GM23338 (cell line): ENCODE results near the gene ADAP1. TPM values are rescaled to one million over a fixed set of nuclear protein-coding genes. Genes with fewer than 3 reads are reported as not detected.
A peak's percentile ranks its signal among the peaks of the same experiment; 100 is the strongest.

Experiments
- ATAC-seq: fragments of 200-7000 bp; cut with Tn5 transposase; 3 replicates; pipeline ENCODE4 v1.9.1; 2020
- DNase-seq: peaks from one replicate; pipeline ENCODE4 v3.0.0-alpha.2; 2015; ENCODE audit warnings: low spot score
- H2AFZ ChIP-seq: fragments of 200-600 bp; sonication (generic); 2 replicates; pipeline ENCODE4 v1.8.0; 2016; ENCODE audit warnings: antibody characterized with exemption, mild to moderate bottlenecking, moderate library complexity
- H3F3A ChIP-seq: fragments of 200-600 bp; sonication (generic); replicated peaks from 2 replicates; pipeline ENCODE4 v1.8.0; 2017; ENCODE audit warnings: antibody characterized with exemption, mixed run types, low read depth
- H3K27ac ChIP-seq: fragments of 200-600 bp; sonication (generic); 2 replicates; pipeline ENCODE4 v1.6.1; 2016; ENCODE audit warnings: low read depth
- H3K27me3 ChIP-seq: fragments of 200-600 bp; sonication (generic); 2 replicates; pipeline ENCODE4 v1.8.0; 2016; ENCODE audit warnings: mild to moderate bottlenecking, mixed run types, moderate library complexity; ENCODE audit not compliant: insufficient read depth
- H3K36me3 ChIP-seq: fragments of 200-600 bp; sonication (generic); 2 replicates; pipeline ENCODE4 v1.8.0; 2016; ENCODE audit warnings: mild to moderate bottlenecking; ENCODE audit not compliant: insufficient read depth
- H3K4me1 ChIP-seq: fragments of 200-600 bp; sonication (generic); 2 replicates; pipeline ENCODE4 v1.8.0; 2016; ENCODE audit warnings: mild to moderate bottlenecking, moderate library complexity; ENCODE audit not compliant: insufficient read depth
- H3K4me2 ChIP-seq: fragments of 200-600 bp; sonication (generic); 2 replicates; pipeline ENCODE4 v1.7.1; 2017; ENCODE audit warnings: mixed run types
- H3K4me3 ChIP-seq: fragments of 200-600 bp; sonication (generic); 2 replicates; pipeline ENCODE4 v1.6.1; 2016; ENCODE audit warnings: mixed run types
- H3K79me2 ChIP-seq: fragments of 200-600 bp; sonication (generic); replicated peaks from 2 replicates; pipeline ENCODE4 v1.8.0; 2017; ENCODE audit warnings: mild to moderate bottlenecking; ENCODE audit not compliant: insufficient read depth
- H3K9me2 ChIP-seq: fragments of 200-600 bp; sonication (generic); 2 replicates; pipeline ENCODE4 v1.8.0; 2017; ENCODE audit not compliant: insufficient read depth
- H4K20me1 ChIP-seq: fragments of 200-600 bp; sonication (generic); replicated peaks from 2 replicates; pipeline ENCODE4 v1.8.0; 2017; ENCODE audit warnings: mild to moderate bottlenecking; ENCODE audit not compliant: insufficient read depth
- H3K27ac Mint-ChIP-seq: 2 replicates; pipeline ENCODE4 v1.8.0; 2020; ENCODE audit warnings: inconsistent platforms, mild to moderate bottlenecking, moderate library complexity, mixed read lengths
- H3K27me3 Mint-ChIP-seq: 3 replicates; pipeline ENCODE4 v1.8.0; 2022; ENCODE audit warnings: low read depth, mild to moderate bottlenecking, moderate library complexity, mixed read lengths, inconsistent platforms; ENCODE audit not compliant: insufficient read depth, poor library complexity
- H3K36me3 Mint-ChIP-seq: 3 replicates; pipeline ENCODE4 v1.8.0; 2021; ENCODE audit warnings: low read depth, mild to moderate bottlenecking, inconsistent platforms, moderate library complexity, mixed read lengths
- H3K4me1 Mint-ChIP-seq: 3 replicates; pipeline ENCODE4 v1.8.0; 2020; ENCODE audit warnings: mild to moderate bottlenecking, inconsistent platforms, mixed read lengths
- H3K4me3 Mint-ChIP-seq: 3 replicates; pipeline ENCODE4 v1.8.0; 2021; ENCODE audit warnings: moderate library complexity, mild to moderate bottlenecking, inconsistent platforms, mixed read lengths
- H3K9me3 Mint-ChIP-seq: 3 replicates; pipeline ENCODE4 v1.8.0; 2020; ENCODE audit warnings: moderate library complexity, mild to moderate bottlenecking, inconsistent platforms, mixed read lengths
- CREB1 ChIP-seq: fragments of 250-450 bp; sonication (Bioruptor Pico); IDR thresholded peaks from 2 replicates; pipeline ENCODE4 v1.5.0; 2020; ENCODE audit warnings: low read depth, mild to moderate bottlenecking, moderate library complexity
- EZH2 ChIP-seq: fragments of 200-600 bp; sonication (generic); IDR thresholded peaks from one replicate; pipeline ENCODE4 v1.8.0; 2017; ENCODE audit warnings: antibody characterized with exemption, mild to moderate bottlenecking, low read depth; ENCODE audit not compliant: unreplicated experiment
- EZH2phosphoT487 ChIP-seq: fragments of 200-600 bp; sonication (generic); IDR thresholded peaks from one replicate; pipeline ENCODE4 v1.8.1; 2018; ENCODE audit warnings: antibody characterized with exemption; ENCODE audit not compliant: unreplicated experiment
- NANOG ChIP-seq: IDR thresholded peaks from 2 replicates; pipeline ENCODE4 v1.6.1; 2016; ENCODE audit warnings: antibody characterized with exemption, borderline replicate concordance
- REST ChIP-seq: IDR thresholded peaks from one replicate; pipeline ENCODE4 v1.6.1; 2018; ENCODE audit warnings: antibody characterized with exemption; ENCODE audit not compliant: unreplicated experiment
- STAT1 ChIP-seq: IDR thresholded peaks from one replicate; pipeline ENCODE4 v1.6.1; 2016; ENCODE audit warnings: antibody characterized with exemption; ENCODE audit not compliant: unreplicated experiment
- ZNF114 ChIP-seq: fragments of 250-450 bp; sonication (Bioruptor Pico); IDR thresholded peaks from 2 replicates; pipeline ENCODE4 v1.5.0; 2020; ENCODE audit warnings: mild to moderate bottlenecking, moderate library complexity
- ZNF331 ChIP-seq: fragments of 250-450 bp; sonication (Bioruptor Pico); IDR thresholded peaks from 2 replicates; pipeline ENCODE4 v1.5.0; 2020; ENCODE audit warnings: low read depth, mild to moderate bottlenecking, moderate library complexity
- polyA plus RNA-seq: library from polyadenylated mRNA; unstranded; fragments of >200 nt; fragmentation: Nextera tagmentation; extraction: Ambion mirVana; gene quantifications from 2 replicates; pipeline ENCODE4 v1.2.1, GENCODE V29; 2016
- total RNA-seq: library from RNA; depleted of rRNA; stranded (reverse); fragments of >200 nt; shearing (Covaris generic); gene quantifications from 2 replicates; pipeline ENCODE4 v1.2.3, GENCODE V29; 2014
- TF ChIP-seq, protein P1 (sequence below): IDR thresholded peaks from 2 replicates; pipeline ENCODE4 v1.6.1; 2016; ENCODE audit warnings: antibody characterized with exemption

Gene ADAP1
- total and polyA plus RNA-seq, 2 experiments from 2014 or later = 2.2 to 9.6 TPM

DNA sequence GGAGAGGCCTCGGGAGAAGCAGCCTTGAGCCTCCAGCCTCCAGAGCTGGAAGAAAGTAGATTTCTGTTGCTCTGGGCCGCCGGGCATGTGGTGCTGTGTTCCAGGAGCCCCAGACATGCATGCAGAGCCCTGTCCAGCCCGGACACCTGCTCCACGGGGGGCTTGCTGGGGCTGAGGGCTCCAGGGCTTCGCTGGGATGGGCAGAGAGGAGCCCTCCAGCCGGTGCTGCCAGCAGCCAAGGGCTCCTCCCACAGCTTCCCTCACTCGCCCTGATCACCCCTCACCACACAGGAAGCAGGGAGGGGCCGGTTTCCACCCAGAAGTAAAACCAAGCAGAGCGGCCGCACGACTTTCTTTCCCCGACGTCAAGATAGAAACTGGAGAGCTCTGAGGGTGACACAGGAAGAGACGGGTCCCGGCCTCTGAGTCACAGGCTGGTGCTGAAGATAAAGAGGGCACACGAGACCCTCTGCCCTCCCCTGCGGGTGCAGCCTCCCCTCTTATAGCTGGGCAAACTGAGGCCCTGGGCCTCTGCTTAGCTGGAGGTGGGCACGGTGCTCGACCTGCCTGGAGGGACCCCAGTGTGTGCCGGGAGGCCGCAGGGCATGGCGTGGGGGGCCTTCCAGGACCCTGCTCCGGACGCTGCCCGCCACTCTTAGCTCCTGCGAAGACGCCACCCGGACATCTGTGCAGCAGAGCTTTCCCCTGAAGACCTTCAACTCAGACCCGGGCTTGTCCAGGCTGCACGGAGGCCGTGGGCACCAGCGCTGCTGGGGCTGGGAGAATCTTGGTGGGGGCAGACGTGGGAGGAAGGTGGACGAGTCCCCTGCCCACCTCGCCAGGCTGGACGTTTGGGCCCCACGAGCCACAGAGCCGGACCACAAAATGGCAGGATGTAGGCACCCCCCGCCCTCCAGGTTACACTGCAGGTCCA is 31.1 kb downstream of the ADAP1 start:
- H3F3A ChIP-seq = no peaks in the 10 kb centered on the region
- Mint-ChIP-seq H3K9me3 (no peaks in the 10 kb centered on the region), H3K36me3 (no peaks in the 10 kb centered on the region), H3K27ac (no peak overlapping the region), H3K27me3 (peaks cover 3% of the 10 kb centered on the region), H3K4me3 (no peak overlapping the region), H3K4me1 (no peaks in the 10 kb centered on the region; the same call in 1 of the 3 replicates)
- no peak for TF ChIP-seq ZNF331 (CRISPR knock-in tag)
- TF ChIP-seq REST = no peak
- TF ChIP-seq, protein P1, sequence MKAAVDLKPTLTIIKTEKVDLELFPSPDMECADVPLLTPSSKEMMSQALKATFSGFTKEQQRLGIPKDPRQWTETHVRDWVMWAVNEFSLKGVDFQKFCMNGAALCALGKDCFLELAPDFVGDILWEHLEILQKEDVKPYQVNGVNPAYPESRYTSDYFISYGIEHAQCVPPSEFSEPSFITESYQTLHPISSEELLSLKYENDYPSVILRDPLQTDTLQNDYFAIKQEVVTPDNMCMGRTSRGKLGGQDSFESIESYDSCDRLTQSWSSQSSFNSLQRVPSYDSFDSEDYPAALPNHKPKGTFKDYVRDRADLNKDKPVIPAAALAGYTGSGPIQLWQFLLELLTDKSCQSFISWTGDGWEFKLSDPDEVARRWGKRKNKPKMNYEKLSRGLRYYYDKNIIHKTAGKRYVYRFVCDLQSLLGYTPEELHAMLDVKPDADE = no peak
- no peak for TF ChIP-seq ZNF114 (CRISPR knock-in tag)
- TF ChIP-seq STAT1 = no peak
- TF ChIP-seq EZH2 = no peak
- TF ChIP-seq CREB1 (CRISPR knock-in tag) = no peak
- TF ChIP-seq NANOG = no peak
- no peaks in the 10 kb centered on the region for H4K20me1 ChIP-seq
- no peaks in the 10 kb centered on the region for H3K36me3 ChIP-seq
- ATAC-seq (peak; percentile 53), DNase-seq (no peak)
- no peaks in the 10 kb centered on the region for H3K79me2 ChIP-seq
- H2AFZ ChIP-seq = no peak overlapping the region
- H3K4me2 ChIP-seq = no peak overlapping the region
- no peaks in the 10 kb centered on the region for H3K9me2 ChIP-seq
- no peak overlapping the region for H3K4me3 ChIP-seq
- H3K27me3 ChIP-seq = no peaks in the 10 kb centered on the region
- H3K27ac ChIP-seq = no peak overlapping the region
- H3K4me1 ChIP-seq = no peaks in the 10 kb centered on the region

DNA sequence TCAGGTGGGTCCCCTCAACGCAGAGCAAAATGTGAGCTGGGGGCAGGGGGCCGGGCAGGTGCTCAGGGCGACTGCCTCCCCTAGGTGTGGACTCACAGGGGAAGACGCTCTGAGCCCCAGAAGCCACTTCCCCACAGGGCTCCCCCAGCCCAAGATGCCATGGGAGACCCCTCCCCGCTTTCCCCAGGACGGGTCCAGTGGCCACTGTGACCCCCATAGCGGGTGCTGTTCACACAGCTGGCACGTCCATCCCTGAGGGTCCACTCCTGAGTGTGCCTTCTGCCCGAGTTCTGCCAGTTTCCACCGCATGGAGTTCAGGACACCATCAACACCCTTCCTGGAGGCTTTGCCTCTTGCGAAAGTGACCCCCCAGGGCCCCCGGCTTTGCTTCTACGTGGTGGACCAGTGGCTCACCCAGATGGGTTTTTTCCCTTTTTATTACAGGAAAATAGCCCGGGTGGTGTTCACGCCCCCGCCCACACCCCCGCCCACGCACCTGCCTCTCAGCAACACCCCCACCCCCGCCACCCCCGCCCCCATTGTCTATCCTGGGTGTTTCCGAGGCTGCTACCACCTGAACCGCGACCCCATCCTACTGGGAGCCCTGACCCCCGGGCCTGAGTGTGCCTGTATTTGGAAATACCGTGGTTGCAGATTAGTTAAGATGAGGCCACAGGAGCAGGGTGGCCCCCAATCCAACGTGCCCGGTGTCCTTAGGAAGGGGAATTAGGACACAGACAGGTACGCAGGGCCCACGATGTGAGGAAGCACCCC is 32.0 kb downstream of the ADAP1 start:
- Mint-ChIP-seq H3K4me1 (no peaks in the 10 kb centered on the region; the same call in 1 of the 3 replicates), H3K9me3 (no peaks in the 10 kb centered on the region), H3K27me3 (peaks cover 3% of the 10 kb centered on the region), H3K27ac (no peak overlapping the region), H3K4me3 (no peak overlapping the region), H3K36me3 (no peaks in the 10 kb centered on the region)
- Histone ChIP-seq H3K4me3 (no peak overlapping the region), H3F3A (no peaks in the 10 kb centered on the region), H3K9me2 (no peaks in the 10 kb centered on the region), H3K27me3 (no peaks in the 10 kb centered on the region), H4K20me1 (no peaks in the 10 kb centered on the region), H3K4me2 (no peak overlapping the region), H3K27ac (no peak overlapping the region), H3K36me3 (no peaks in the 10 kb centered on the region), H2AFZ (no peak overlapping the region), H3K4me1 (no peaks in the 10 kb centered on the region), H3K79me2 (no peaks in the 10 kb centered on the region)
- no peak for ATAC-seq
- DNase-seq = no peak
- no peak for TF ChIP-seq EZH2
- no peak for TF ChIP-seq NANOG
- no peak for TF ChIP-seq ZNF331 (CRISPR knock-in tag)
- no peak for TF ChIP-seq EZH2phosphoT487
- TF ChIP-seq, protein P1 = no peak
- TF ChIP-seq REST = no peak
- no peak for TF ChIP-seq STAT1
- TF ChIP-seq CREB1 (CRISPR knock-in tag) = no peak
